ENCODE measurements around the gene C2orf68.

DNA sequence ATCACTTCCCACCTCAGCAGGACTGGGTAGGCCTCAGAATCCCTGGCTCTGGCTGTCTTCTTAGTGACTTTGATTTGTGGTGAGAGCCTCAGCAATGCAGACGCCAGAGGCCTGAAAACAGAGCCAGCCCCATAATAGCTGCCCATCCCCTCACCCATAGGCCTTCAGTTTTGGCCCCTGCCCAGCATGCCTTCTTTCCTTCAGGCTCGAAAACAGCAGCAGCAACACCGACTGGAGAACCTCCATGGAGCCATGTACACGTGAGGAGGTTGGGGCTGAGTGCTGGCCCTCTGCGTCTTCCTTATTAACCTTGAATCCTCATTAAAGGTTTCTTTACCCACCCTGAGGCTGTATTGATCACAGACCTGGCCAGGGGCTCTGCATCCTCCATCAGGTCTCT is 14.6 kb downstream of the C2orf68 start:
- TF ChIP-seq CTCF (IDR thresholded peaks at IDR 0.05) (no peak), EP300 (IDR thresholded peaks at IDR 0.05) (no peak)

Measured in gastroesophageal sphincter (tissue), 3 donors.